GM23248 (cell line): Measurements from ENCODE around the gene SOX6. TPM values are rescaled to one million over a fixed set of nuclear protein-coding genes. Genes with fewer than 3 reads are reported as not detected.

Source experiments
- DNase-seq: peaks from one replicate; pipeline ENCODE4 v3.0.0-alpha.2; 2015
- H2AFZ ChIP-seq: fragments of 200-600 bp; sonication (generic); 2 replicates; pipeline ENCODE4 v1.6.1; 2016; ENCODE audit warnings: antibody characterized with exemption
- H3F3A ChIP-seq: fragments of 200-600 bp; sonication (generic); 2 replicates; pipeline ENCODE4 v1.6.1; 2016; ENCODE audit warnings: mild to moderate bottlenecking, antibody characterized with exemption, mixed run types; ENCODE audit not compliant: insufficient read depth
- H3K27ac ChIP-seq: fragments of 200-600 bp; sonication (generic); 2 replicates; pipeline ENCODE4 v1.5.1; 2016; ENCODE audit warnings: mild to moderate bottlenecking
- H3K27me3 ChIP-seq: fragments of 200-600 bp; sonication (generic); replicated peaks from 2 replicates; pipeline ENCODE4 v1.6.1; 2016; ENCODE audit warnings: mild to moderate bottlenecking; ENCODE audit not compliant: insufficient read depth
- H3K36me3 ChIP-seq: fragments of 200-600 bp; sonication (generic); 2 replicates; pipeline ENCODE4 v1.6.1; 2016; ENCODE audit warnings: low read depth, mild to moderate bottlenecking
- H3K4me1 ChIP-seq: fragments of 200-600 bp; sonication (generic); 2 replicates; pipeline ENCODE4 v1.6.1; 2016; ENCODE audit warnings: mild to moderate bottlenecking; ENCODE audit not compliant: insufficient read depth
- H3K4me2 ChIP-seq: fragments of 200-600 bp; sonication (generic); one replicate; pipeline ENCODE4 v1.6.1; 2016; ENCODE audit warnings: mild to moderate bottlenecking; ENCODE audit not compliant: unreplicated experiment
- H3K4me3 ChIP-seq: fragments of 200-600 bp; sonication (generic); 2 replicates; pipeline ENCODE4 v1.5.1; 2016; ENCODE audit warnings: mild to moderate bottlenecking
- H3K79me2 ChIP-seq: fragments of 200-600 bp; sonication (generic); 2 replicates; pipeline ENCODE4 v1.6.1; 2016; ENCODE audit warnings: mild to moderate bottlenecking; ENCODE audit not compliant: insufficient read depth
- H3K9ac ChIP-seq: fragments of 200-600 bp; sonication (generic); 2 replicates; pipeline ENCODE4 v1.6.1; 2016; ENCODE audit warnings: mild to moderate bottlenecking
- H3K9me2 ChIP-seq: fragments of 200-600 bp; sonication (generic); 2 replicates; pipeline ENCODE4 v1.6.1; 2016; ENCODE audit warnings: mixed run types, mild to moderate bottlenecking, moderate library complexity; ENCODE audit not compliant: insufficient read depth
- H3K9me3 ChIP-seq: fragments of 200-600 bp; sonication (generic); one replicate; pipeline ENCODE4 v1.6.1; 2017; ENCODE audit warnings: low read depth
- H4K20me1 ChIP-seq: fragments of 200-600 bp; sonication (generic); 2 replicates; pipeline ENCODE4 v1.6.0; 2016; ENCODE audit not compliant: insufficient read depth
- EZH2 ChIP-seq: fragments of 200-600 bp; sonication (generic); IDR thresholded peaks from 2 replicates; pipeline ENCODE4 v1.6.1; 2018; ENCODE audit warnings: antibody characterized with exemption, mild to moderate bottlenecking; ENCODE audit not compliant: insufficient read depth, poor library complexity, severe bottlenecking
- EZH2phosphoT487 ChIP-seq: fragments of 200-600 bp; sonication (generic); IDR thresholded peaks from 2 replicates; pipeline ENCODE4 v1.6.1; 2018; ENCODE audit warnings: antibody characterized with exemption, moderate library complexity, mild to moderate bottlenecking, low read depth; ENCODE audit not compliant: insufficient read depth
- WGBS, 2 experiments: methylation state at CpG; one replicate each; pipeline ENCODE4 v1.1.6; 2015 to 2017; ENCODE audit warnings: low lambda C conversion rate in 2 of 2, low coverage in 1 of 2; ENCODE audit errors: missing lambda C conversion rate in 2 of 2; 5-methylcytosine and 5-hydroxymethylcytosine counted together
- in situ Hi-C: fragments of 300-500 bp; cut with MboI; formaldehyde crosslinking; loops from 2 replicates; pipeline ENCODE4 v1.15.0; 2020
- polyA plus RNA-seq: library from polyadenylated mRNA; unstranded; fragments of >200 nt; fragmentation: Nextera tagmentation; extraction: Ambion mirVana; gene quantifications from 2 replicates; pipeline ENCODE4 v1.2.1, GENCODE V29; 2016
- total RNA-seq: library from RNA; depleted of rRNA; stranded (reverse); fragments of >200 nt; shearing (Covaris generic); gene quantifications from 2 replicates; pipeline ENCODE4 v1.2.3, GENCODE V29; 2014

The SOX6 gene
- total and polyA plus RNA-seq, 2 experiments from 2014 or later = under 0.01 to 0.49 TPM

DNA sequence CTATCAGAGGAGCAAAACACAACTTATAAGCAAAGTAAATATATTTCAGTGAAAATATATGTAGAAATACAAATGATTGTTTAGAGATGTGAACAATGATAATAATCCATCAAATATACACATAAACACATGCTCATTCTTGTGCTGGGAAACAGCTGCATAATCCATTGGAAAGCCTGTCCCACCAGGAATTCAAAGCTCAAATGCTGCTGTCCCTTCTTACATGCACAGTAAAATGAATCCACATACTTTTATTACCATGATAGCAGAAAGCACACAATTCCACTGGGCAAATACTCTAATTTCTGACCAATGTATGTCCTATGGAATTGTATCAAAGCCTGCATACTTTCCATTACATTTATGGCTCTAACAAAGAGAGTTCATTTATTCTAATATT is 44.5 kb downstream of the SOX6 start:
- no peak for TF ChIP-seq EZH2
- TF ChIP-seq EZH2phosphoT487 = no peak

DNA sequence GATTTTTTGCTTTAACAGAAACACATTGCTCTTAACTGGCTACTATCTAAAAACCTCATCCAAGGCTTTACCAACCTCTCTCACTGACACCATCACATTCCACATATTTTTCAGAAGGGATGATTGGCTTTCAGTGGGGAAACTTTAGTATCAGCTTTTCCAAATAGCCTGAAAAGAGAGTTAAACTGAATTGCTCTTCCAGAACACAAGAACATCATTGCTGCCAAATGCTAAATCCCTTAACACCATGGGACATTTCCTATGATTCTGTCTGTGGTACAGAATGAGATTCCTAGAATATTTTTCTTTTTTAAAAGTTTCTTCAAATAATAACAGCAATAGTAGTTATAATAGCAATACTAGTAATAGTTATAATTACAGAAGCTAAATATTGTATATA is 45.4 kb downstream of the SOX6 start:
- Histone ChIP-seq H3K27me3 (no peaks in the 10 kb centered on the region), H3K9me3 (no peaks in the 10 kb centered on the region), H3K27ac (no peak overlapping the region), H4K20me1 (no peaks in the 10 kb centered on the region), H3K36me3 (no peaks in the 10 kb centered on the region), H3K9ac (no peak overlapping the region), H2AFZ (no peak overlapping the region), H3K4me3 (no peak overlapping the region), H3K4me1 (no peaks in the 10 kb centered on the region), H3F3A (no peaks in the 10 kb centered on the region), H3K9me2 (no peaks in the 10 kb centered on the region), H3K4me2 (no peak overlapping the region), H3K79me2 (no peaks in the 10 kb centered on the region)
- TF ChIP-seq EZH2phosphoT487 (no peak), EZH2 (no peak)
- in situ Hi-C loops = no loop called here
- DNase-seq = no peak

More for the DNA sequence above, 44.5 kb downstream of the SOX6 start:
- H2AFZ ChIP-seq = no peak overlapping the region
- no peak overlapping the region for H3K27ac ChIP-seq
- no peaks in the 10 kb centered on the region for H3K27me3 ChIP-seq
- no peak overlapping the region for H3K9ac ChIP-seq
- no peaks in the 10 kb centered on the region for H3K4me1 ChIP-seq
- no peaks in the 10 kb centered on the region for H3K79me2 ChIP-seq
- H3K9me2 ChIP-seq = no peaks in the 10 kb centered on the region
- DNase-seq = no peak
- no peaks in the 10 kb centered on the region for H3K36me3 ChIP-seq
- H3K4me3 ChIP-seq = no peak overlapping the region
- H3F3A ChIP-seq = no peaks in the 10 kb centered on the region
- in situ Hi-C loops = no loop called here
- H4K20me1 ChIP-seq = no peaks in the 10 kb centered on the region
- H3K9me3 ChIP-seq = no peaks in the 10 kb centered on the region
- H3K4me2 ChIP-seq = no peak overlapping the region

GRCh38 chr11:16309226-16309625 is 47.1 kb downstream of the SOX6 start:
- TF ChIP-seq EZH2phosphoT487 = no peak
- TF ChIP-seq EZH2 = no peak
- Histone ChIP-seq H3K36me3 (no peaks in the 10 kb centered on the region), H3K4me3 (no peak overlapping the region), H3K27me3 (no peaks in the 10 kb centered on the region), H3K9me2 (no peaks in the 10 kb centered on the region), H3K4me2 (no peak overlapping the region), H3K9ac (no peak overlapping the region), H4K20me1 (no peaks in the 10 kb centered on the region), H2AFZ (no peak overlapping the region), H3K9me3 (no peaks in the 10 kb centered on the region), H3K79me2 (no peaks in the 10 kb centered on the region), H3K4me1 (no peaks in the 10 kb centered on the region), H3F3A (no peaks in the 10 kb centered on the region), H3K27ac (no peak overlapping the region)
- no peak for DNase-seq
- 35 to 36% methylated on average over 2 of the region's 2 CpGs for WGBS, 2 experiments
- in situ Hi-C loops = no loop called here

GRCh38 chr11:16301462-16301861 is 54.9 kb downstream of the SOX6 start:
- Histone ChIP-seq H3K79me2 (no peaks in the 10 kb centered on the region), H3K36me3 (no peaks in the 10 kb centered on the region), H3K4me1 (no peaks in the 10 kb centered on the region), H3K4me2 (no peak overlapping the region), H3K9me3 (no peaks in the 10 kb centered on the region), H3K4me3 (no peak overlapping the region), H2AFZ (no peak overlapping the region), H3K27ac (no peak overlapping the region), H3K9ac (no peak overlapping the region), H3K27me3 (0 out of 2 replicates have a peak, but pooled peaks cover 2% of the 10 kb centered on the region), H3K9me2 (no peaks in the 10 kb centered on the region), H3F3A (no peaks in the 10 kb centered on the region), H4K20me1 (no peaks in the 10 kb centered on the region)
- no peak for TF ChIP-seq EZH2phosphoT487
- no peak for TF ChIP-seq EZH2
- in situ Hi-C loops = no loop called here
- 21 to 40% methylated on average over 2 of the region's 2 CpGs for WGBS, 2 experiments
- no peak for DNase-seq

DNA sequence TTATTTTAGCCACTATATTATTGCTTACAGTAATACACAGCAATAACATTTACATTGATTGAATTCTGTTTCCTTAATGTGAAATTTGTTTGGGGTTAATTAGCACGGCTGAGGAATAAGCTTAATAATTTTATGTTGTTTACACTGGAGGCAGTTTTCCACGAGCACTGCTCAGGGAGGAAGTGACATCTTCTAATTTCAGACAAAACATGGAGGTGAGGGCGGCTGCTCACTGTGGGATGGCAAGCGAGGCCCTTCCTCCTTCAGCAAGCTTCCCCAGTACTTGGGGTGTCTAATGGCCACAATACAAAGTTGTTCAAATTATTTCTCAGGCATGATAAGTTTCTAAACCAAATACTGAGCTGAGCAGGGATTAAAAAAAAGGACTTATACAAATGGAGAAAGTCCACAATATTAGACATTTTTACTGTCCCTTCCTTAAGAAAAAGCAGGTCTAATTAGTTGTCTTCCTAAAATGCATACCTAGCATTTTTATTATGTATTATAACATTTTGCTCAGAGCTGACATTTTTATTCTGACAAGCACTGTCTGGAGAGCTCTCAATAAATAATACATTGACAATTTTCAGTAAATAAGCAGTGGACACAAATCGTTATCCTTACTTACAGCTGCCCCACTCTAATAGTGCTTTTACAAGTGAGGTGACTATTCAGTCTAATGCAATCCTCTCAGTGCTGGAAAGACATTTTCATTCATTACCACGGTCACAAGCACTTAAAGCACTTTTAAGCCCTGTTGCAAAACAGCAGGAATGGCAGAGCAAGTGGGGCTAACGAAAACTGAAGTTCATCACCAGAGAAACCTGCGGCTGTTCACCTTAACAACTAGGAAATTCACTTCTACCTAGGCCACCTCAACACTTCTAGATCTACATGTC is 56.2 kb downstream of the SOX6 start:
- 31 to 36% methylated on average over 8 of the region's 8 CpGs for WGBS, 2 experiments
- H3K4me3 ChIP-seq = no peak overlapping the region
- no peak for TF ChIP-seq EZH2
- no peak for TF ChIP-seq EZH2phosphoT487
- H3K9me3 ChIP-seq = no peaks in the 10 kb centered on the region
- no peaks in the 10 kb centered on the region for H3K36me3 ChIP-seq
- H3K9me2 ChIP-seq = no peaks in the 10 kb centered on the region
- H3K4me1 ChIP-seq = no peaks in the 10 kb centered on the region
- H3K9ac ChIP-seq = no peak overlapping the region
- in situ Hi-C loops = no loop called here
- H3K4me2 ChIP-seq = no peak overlapping the region
- no peaks in the 10 kb centered on the region for H3K79me2 ChIP-seq
- no peak for DNase-seq
- H2AFZ ChIP-seq = no peak overlapping the region; the same call in 1 of the 2 replicates
- H4K20me1 ChIP-seq = no peaks in the 10 kb centered on the region
- no peaks in the 10 kb centered on the region for H3F3A ChIP-seq
- 0 out of 2 replicates have a peak, but pooled peaks cover 2% of the 10 kb centered on the region for H3K27me3 ChIP-seq
- no peak overlapping the region for H3K27ac ChIP-seq
